Suprapubic skin (tissue), 4 donors: ENCODE results near the gene MAG. TPM values are rescaled to one million over a fixed set of nuclear protein-coding genes. Genes with fewer than 3 reads are reported as not detected.

Source experiments
- DNase-seq, 2 donors: peaks; one replicate each; pipeline ENCODE4 v3.0.0-alpha.2; 2019; ENCODE audit warnings: low spot score in 2 of 2
- H3K27ac ChIP-seq: fragments of 200-600 bp; sonication (generic); one replicate; pipeline ENCODE4 v1.5.1; 2019
- H3K27me3 ChIP-seq: fragments of 200-600 bp; sonication (generic); one replicate; pipeline ENCODE4 v1.5.1; 2019
- H3K36me3 ChIP-seq: fragments of 200-600 bp; sonication (generic); one replicate; pipeline ENCODE4 v1.5.1; 2019
- H3K4me1 ChIP-seq: fragments of 200-600 bp; sonication (generic); one replicate; pipeline ENCODE4 v1.5.1; 2019
- H3K4me3 ChIP-seq: fragments of 200-600 bp; sonication (generic); one replicate; pipeline ENCODE4 v1.5.1; 2019; ENCODE audit warnings: mild to moderate bottlenecking
- H3K9me3 ChIP-seq: fragments of 200-600 bp; sonication (generic); one replicate; pipeline ENCODE4 v1.5.1; 2019
- CTCF ChIP-seq, 2 donors: fragments of 200-600 bp in 1 of 2; fragments of 450-650 bp in 1 of 2; sonication (generic) in 1 of 2; IDR thresholded peaks; one replicate each; pipeline ENCODE4 v1.5.1; 2016 to 2019; ENCODE audit warnings: antibody characterized with exemption in 2 of 2, mild to moderate bottlenecking in 1 of 2, moderate library complexity in 1 of 2
- EP300 ChIP-seq: sonication (generic); formaldehyde crosslinking; IDR thresholded peaks from one replicate; pipeline ENCODE4 v1.6.1; 2017; ENCODE audit warnings: antibody characterized with exemption
- POLR2A ChIP-seq, 2 donors: fragments of 450-650 bp; IDR thresholded peaks; one replicate each; pipeline ENCODE4 v1.6.1; 2017; ENCODE audit warnings: antibody characterized with exemption in 2 of 2, mild to moderate bottlenecking in 2 of 2, moderate library complexity in 2 of 2
- POLR2AphosphoS5 ChIP-seq, 3 donors: sonication (generic); formaldehyde crosslinking; IDR thresholded peaks; one replicate each; pipeline ENCODE4 v1.6.1; 2017; ENCODE audit warnings: antibody characterized with exemption in 3 of 3
- WGBS: methylation state at CpG from one replicate; pipeline ENCODE4 v1.1.5; 2018; 5-methylcytosine and 5-hydroxymethylcytosine counted together
- total RNA-seq, 4 donors: library from RNA; depleted of rRNA; stranded (reverse); fragments of >200 nt; gene quantifications; one replicate each; pipeline ENCODE4 v1.1.0, GENCODE V29; 2016

Gene MAG
- total RNA-seq, 4 donors from 2014 or later: not detected

GRCh38 chr19:35300339-35300649 is 8.3 kb downstream of the MAG start:
- H3K36me3 ChIP-seq: no peaks in the 10 kb centered on the region

DNA sequence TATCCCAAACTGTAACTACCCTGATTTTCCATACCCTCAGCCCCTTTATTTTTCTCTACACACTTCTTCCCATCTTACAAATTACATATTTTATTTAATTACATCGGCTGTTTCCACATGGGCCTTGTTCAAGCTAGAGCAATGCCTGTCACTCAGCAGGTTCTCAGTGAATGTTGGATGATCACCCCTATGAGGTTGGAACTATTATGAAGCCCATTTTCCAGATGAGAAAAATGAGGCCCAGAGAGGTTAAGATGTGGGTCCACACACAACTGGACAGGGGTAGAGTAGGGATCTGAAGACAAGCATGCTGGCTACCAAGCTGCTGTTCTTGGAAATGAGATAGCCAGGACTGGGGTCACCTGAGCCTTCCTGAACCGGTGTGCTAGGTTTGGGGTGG is 10.0 kb downstream of the MAG start:
- H3K27ac ChIP-seq: no peak overlapping the region
- no peak overlapping the region for H3K4me3 ChIP-seq
- H3K4me1 ChIP-seq: no peaks in the 10 kb centered on the region
- H3K36me3 ChIP-seq: no peaks in the 10 kb centered on the region
- no peak for DNase-seq
- WGBS: 89% methylated on average over 2 of the region's 2 CpGs
- no peaks in the 10 kb centered on the region for H3K9me3 ChIP-seq
- TF ChIP-seq POLR2AphosphoS5 (IDR thresholded peaks at IDR 0.05) (no peak), POLR2A (IDR thresholded peaks at IDR 0.05) (no peak), CTCF (IDR thresholded peaks at IDR 0.05) (no peak), EP300 (no peak)
- peaks cover 38% of the 10 kb centered on the region for H3K27me3 ChIP-seq

More at GRCh38 chr19:35300339-35300649, 8.3 kb downstream of the MAG start:
- Histone ChIP-seq H3K27me3 (peaks cover 52% of the 10 kb centered on the region), H3K4me1 (no peaks in the 10 kb centered on the region), H3K4me3 (no peak overlapping the region), H3K27ac (no peak overlapping the region), H3K9me3 (no peaks in the 10 kb centered on the region)
- no peak for TF ChIP-seq POLR2AphosphoS5 (IDR thresholded peaks at IDR 0.05)
- no peak for TF ChIP-seq EP300
- TF ChIP-seq CTCF (IDR thresholded peaks at IDR 0.05): no peak
- TF ChIP-seq POLR2A (IDR thresholded peaks at IDR 0.05): no peak
- DNase-seq: no peak
- WGBS: 64% methylated on average over 6 of the region's 10 CpGs

- no peaks in the 10 kb centered on the region for H3K9me3 ChIP-seq
- 81% methylated on average over 16 of the region's 16 CpGs for WGBS
- TF ChIP-seq CTCF (IDR thresholded peaks at IDR 0.05) (no peak), POLR2A (IDR thresholded peaks at IDR 0.05) (no peak), POLR2AphosphoS5 (IDR thresholded peaks at IDR 0.05) (no peak), EP300 (no peak)
- no peaks in the 10 kb centered on the region for H3K36me3 ChIP-seq
- H3K27ac ChIP-seq: no peak overlapping the region
- H3K27me3 ChIP-seq: peaks cover 35% of the 10 kb centered on the region
- DNase-seq: peak in 1 of 2 donors; percentile 28
- no peak overlapping the region for H3K4me3 ChIP-seq
- no peaks in the 10 kb centered on the region for H3K4me1 ChIP-seq
Observed at GRCh38 chr19:35302446-35302845, 10.5 kb downstream of the MAG start.

DNA sequence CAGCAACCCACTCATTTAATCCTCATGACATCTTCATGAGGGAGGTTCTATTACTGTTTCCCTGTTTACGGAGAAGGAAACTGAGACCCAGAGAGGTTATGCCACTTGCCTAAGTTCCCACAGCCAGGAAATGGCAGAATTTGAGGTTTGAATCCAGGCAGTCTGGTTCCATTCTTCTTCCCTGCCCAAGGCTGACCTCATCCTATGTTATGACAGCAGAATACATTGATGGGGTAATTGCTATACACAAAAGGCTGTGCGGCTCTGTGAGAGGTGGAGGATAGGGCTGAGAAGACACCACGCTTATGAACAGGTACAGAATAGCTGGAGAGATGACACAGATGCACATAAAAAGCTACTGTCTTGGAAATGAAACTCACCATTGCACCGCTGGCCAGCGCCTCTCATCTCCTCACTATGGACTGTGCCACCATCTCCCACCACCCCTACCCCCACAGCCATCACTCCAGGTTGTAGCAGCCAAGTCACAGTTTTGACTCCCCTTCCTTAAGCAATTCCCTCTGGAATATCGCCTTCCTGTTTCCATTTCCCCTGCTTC is 11.5 kb downstream of the MAG start:
- no peaks in the 10 kb centered on the region for H3K4me1 ChIP-seq
- H3K27ac ChIP-seq: no peak overlapping the region
- no peaks in the 10 kb centered on the region for H3K36me3 ChIP-seq
- peaks cover 27% of the 10 kb centered on the region for H3K27me3 ChIP-seq
- DNase-seq: peak in 1 of 2 donors; percentile 24
- WGBS: 83% methylated on average over 6 of the region's 6 CpGs
- no peaks in the 10 kb centered on the region for H3K9me3 ChIP-seq
- no peak for TF ChIP-seq CTCF (IDR thresholded peaks at IDR 0.05)
- no peak for TF ChIP-seq EP300
- no peak for TF ChIP-seq POLR2AphosphoS5 (IDR thresholded peaks at IDR 0.05)
- TF ChIP-seq POLR2A (IDR thresholded peaks at IDR 0.05): no peak
- H3K4me3 ChIP-seq: no peak overlapping the region

GRCh38 chr19:35304036-35304435 is 12.1 kb downstream of the MAG start:
- peak in 1 of 2 donors; percentile 38 for DNase-seq
- 79% methylated on average over 11 of the region's 11 CpGs for WGBS
- Histone ChIP-seq H3K27me3 (peaks cover 26% of the 10 kb centered on the region), H3K9me3 (no peaks in the 10 kb centered on the region), H3K4me1 (no peaks in the 10 kb centered on the region), H3K27ac (no peak overlapping the region), H3K4me3 (no peak overlapping the region), H3K36me3 (no peaks in the 10 kb centered on the region)
- TF ChIP-seq POLR2A (IDR thresholded peaks at IDR 0.05) (no peak), POLR2AphosphoS5 (IDR thresholded peaks at IDR 0.05) (no peak), EP300 (no peak), CTCF (IDR thresholded peaks at IDR 0.05) (no peak)
